Activated naive CD4-positive, alpha-beta T cell treated with Interleukin-2 at 50 U/mL for 16 hours (primary cell): ENCODE results near the gene HTR1E.
"Not testable (repeated sequence)": the region's sequence is repeated elsewhere in the genome, so short reads cannot be mapped to it uniquely, and the experiment has no call there.

ENCODE experiments used
- DNase-seq: peaks from one replicate; pipeline ENCODE4 v3.0.0-alpha.2; 2020

The HTR1E gene, protein sequence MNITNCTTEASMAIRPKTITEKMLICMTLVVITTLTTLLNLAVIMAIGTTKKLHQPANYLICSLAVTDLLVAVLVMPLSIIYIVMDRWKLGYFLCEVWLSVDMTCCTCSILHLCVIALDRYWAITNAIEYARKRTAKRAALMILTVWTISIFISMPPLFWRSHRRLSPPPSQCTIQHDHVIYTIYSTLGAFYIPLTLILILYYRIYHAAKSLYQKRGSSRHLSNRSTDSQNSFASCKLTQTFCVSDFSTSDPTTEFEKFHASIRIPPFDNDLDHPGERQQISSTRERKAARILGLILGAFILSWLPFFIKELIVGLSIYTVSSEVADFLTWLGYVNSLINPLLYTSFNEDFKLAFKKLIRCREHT

DNA sequence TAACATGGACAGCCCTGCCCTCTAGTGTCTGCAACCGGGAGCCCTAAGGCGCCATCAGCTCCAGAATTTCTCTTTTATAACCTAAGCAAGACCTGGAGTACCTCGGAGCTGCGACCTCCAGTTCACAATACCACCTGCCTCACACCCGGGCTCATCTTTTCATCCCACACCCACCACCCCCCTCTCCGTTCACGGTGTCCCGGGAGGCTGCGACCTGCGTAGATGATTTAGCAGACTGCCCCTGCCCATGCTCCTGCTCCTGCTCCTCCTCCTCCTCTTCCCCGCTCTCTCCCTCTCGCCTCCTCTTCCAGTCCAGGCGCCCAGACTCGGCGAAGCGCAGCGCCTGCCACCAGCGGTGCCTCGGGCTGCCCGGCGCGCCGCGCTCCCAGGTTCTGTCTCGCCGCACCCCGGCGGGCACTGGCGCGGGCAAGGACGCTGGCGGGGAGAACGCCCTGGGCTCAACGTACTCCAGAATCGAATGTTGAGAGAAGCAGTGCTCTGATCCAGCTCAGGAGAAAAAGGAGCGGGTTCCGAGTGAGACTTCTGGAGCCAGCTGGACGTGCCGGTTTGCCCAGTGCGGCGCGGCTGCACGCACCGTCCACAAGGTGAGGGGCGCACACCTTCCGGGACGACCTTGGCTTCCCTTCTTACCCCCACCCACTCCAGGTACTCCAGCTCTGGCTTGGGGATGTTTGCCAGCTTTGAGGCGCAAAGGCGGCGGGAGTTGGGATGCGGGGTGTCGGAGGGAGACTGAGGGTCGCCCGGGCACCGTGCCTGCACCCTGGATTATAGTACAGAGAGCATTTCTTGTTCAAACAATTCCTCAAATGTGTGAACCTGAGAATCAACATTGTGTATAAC lies at the start of gene HTR1E:
Gene HTR1E (plus strand): TSS at position 310 of the 861 bp plus-strand sequence. CDS start 77,807 bp downstream, outside the sequence.
- no peak for DNase-seq

DNA sequence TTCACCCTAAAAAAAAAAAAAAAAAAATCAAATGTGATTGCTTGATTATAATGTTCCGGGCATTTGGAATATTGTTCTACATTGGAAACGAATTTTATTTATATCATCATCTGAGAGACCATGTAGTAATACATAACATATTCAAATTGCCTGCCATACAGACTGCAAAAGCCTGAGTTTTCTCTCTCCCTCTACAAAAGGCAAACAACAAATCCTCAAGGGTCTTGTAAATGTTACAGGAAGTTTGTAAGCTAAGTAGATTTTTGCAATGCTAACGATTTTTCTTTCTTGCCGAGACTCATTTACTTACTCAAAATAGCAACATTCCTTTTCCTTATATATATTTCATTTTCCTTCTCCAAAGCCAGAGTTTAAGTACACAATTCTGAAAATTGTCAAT lies 49.0 kb upstream of the HTR1E start:
- DNase-seq = no peak

DNA sequence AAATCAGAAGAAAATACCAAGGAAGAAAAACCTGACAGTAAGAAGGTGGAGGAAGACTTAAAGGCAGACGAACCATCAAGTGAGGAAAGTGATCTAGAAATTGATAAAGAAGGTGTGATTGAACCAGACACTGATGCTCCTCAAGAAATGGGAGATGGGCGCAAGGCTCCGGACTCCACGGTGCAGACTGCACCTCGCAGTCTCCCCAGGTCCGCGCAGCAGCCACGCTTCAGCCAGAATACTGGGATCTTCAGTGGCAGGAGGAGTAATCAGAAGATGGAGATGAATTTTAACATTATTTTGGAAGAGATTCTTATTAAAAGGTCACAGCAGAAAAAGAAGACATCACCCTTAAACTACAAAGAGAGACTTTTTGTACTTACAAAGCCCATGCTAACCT lies 40.1 kb upstream of the HTR1E start:
- not testable (repeated sequence) for DNase-seq

DNA sequence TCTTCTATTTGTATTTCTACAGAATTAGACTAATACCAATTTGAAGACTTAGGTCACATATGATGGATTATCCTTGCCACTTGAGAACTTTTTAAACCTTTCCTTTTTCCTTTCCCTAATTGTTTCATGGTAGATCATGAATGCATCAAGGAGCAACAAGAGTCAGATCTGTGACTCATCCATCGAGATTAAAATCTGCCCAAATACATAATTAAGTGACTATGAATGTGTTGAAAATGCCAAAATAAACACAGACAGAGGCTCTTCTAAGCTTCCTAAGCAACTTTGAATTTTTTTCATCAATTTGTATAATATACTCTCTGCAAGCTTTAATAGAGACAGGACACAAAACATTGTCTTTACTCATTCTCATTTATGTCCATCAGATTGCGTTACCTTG lies 23.5 kb upstream of the HTR1E start:
- DNase-seq = no peak

DNA sequence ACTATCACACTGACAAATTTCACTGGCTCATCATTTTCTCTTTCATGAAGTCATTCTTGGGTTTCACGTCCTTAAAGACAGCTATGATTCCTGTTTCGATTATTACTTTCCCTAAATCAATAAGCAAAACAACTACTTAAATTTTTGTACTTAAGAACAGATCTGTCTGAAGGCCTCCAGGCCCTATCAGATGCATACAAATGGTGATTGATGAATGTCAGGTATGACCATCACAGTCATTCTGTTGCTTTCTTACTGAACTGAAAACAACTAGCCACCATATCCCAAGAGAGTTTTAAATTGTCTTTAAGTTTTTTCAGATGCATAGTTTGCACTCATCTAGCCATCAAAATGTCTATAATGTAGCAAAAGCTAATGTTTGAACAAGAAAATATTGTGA lies 20.9 kb upstream of the HTR1E start:
- DNase-seq = no peak

DNA sequence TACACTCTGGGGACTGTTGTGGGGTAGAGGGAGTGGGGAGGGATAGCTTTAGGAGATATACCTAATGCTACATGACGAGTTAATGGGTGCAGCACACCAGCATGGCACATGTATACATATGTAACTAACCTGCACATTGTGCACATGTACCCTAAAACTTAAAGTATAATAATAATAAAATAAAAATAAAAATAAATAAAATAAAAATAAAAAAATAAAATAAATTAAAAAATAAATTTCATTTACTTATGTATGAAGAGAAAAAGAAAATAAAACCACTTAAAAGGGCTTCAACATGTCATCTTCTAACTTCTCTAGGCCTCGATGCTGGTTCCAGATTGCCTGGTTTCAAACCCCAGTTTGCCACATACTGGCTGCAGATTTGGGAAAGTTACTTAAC lies 10.2 kb upstream of the HTR1E start:
- DNase-seq = not testable (repeated sequence)

DNA sequence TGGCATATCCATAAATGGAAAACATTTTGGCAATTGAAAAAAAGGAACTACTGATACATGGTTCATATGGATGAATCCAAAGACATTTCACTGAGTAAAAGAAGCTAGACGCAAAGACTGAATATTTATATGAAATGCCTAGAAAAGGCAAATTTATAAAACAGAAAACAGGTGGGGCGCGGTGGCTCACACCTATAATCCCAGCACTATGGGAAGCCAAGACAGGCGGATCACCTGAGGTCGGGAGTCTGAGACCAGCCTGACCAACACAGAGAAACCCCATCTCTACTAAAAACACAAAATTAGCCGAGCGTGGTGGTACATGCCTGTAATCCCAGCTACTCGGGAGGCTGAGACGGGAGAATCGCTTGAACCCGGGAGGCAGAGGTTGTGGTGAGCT lies 9.5 kb upstream of the HTR1E start:
- DNase-seq = not testable (repeated sequence)

DNA sequence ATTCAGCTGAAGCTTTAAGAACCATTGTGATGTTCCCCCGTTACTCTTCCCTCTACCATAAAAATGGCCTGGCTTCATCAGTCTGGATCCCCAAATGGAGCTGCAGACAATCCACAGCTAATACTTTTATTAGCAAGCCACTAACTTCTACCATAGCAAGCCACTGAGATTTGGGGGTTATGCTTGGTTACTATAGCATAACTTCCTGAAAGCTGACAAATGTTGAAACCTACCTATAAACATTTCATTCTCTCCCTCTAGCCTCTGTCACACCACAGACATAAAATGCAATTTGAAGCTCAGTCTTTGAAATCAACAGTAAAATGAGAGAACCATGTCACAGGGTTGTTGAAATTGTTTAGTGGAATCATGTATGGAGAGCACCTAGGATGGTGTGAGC lies 3.0 kb upstream of the HTR1E start:
- no peak for DNase-seq

DNA sequence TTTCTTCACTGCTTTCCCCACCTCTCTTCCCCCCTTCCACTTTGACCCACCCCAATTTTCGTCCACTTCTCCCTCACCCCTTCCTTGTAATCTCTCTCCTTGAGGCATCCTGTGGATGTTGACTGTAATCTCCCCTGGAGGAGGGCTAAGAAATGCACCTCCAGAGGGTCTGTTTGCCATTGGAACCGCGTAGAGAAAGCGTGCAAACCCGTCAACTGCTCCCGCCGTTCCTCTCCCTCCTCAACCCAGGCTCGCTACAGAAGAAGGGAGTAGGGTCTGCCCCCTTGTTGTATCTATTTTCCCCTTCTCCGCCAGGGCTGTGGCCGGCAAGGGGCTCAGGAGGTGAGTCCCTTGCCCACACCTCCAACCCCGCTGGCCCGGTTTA lies 502 bp upstream of the HTR1E start:
- no peak for DNase-seq

DNA sequence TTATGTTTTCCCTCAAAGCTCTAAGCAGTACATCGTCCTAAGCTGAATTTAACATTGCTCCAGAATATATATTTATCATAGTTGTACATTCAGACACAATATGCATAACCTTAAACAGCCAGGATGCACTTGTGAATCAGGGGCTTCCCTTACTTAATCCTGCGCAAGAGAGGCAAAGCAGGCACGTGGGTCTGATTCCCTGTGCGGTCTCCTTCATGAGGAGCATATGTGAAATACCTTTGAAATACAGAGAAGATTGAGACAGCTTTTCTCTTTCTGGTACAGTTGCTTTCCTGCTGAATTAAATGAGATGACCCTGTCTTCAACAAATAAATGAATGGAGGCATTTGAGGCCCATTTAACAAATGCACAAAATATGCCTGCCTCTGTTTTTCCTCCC lies 1.5 kb downstream of the HTR1E start:
- DNase-seq = no peak

DNA sequence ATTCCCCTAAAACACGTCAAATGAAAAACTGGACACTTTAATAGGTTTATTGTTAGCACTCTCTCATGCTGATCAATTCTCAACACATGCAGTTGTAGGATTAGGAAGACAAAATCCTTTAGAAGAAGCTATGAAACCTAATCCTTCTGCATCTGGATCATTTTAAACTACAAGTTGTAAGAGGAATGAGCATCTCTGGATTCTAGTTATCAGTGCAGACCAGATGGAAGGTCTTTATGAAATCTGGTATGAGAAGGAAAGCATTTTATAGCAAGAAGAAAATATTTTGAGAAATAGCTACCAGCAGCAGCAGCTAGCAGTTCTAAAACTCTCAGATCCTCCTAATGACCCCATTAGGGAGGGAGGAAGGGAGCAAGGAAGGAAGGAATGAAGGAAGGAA lies 4.1 kb downstream of the HTR1E start:
- no peak for DNase-seq

DNA sequence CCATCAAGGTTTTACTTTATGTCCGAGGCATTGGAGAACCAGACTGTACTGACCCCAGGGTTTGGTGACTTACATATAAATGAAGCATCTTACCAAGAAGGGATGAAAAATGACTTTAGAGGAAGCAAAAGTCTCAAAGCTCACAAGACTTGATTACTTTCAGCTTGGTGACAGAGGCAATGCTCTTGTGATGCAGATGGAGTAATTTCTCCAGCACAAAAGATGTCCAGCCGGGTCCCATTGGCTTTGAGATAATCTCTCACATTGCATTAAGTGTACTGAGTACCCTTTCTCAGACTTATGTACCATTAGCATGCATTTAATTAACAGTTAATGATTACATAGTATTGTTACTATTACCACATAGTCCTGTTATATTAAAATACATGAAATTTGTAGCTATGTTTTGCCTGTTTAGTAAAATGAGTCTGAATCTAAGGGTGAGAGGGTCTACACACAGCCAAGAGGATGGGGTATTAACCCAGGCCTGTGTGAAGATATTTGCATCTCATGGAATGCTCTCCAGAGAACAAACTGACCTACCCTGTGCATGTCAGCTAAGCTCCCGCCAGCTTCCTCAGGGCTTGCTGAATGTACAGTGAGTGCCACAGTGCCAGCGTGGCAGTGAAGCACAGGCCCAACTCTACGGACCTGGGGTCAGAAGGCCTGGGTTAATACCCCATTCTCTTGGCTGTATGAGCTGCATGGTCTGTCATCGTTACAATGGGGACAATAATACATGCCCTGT lies 5.6 kb downstream of the HTR1E start:
- DNase-seq = no peak

DNA sequence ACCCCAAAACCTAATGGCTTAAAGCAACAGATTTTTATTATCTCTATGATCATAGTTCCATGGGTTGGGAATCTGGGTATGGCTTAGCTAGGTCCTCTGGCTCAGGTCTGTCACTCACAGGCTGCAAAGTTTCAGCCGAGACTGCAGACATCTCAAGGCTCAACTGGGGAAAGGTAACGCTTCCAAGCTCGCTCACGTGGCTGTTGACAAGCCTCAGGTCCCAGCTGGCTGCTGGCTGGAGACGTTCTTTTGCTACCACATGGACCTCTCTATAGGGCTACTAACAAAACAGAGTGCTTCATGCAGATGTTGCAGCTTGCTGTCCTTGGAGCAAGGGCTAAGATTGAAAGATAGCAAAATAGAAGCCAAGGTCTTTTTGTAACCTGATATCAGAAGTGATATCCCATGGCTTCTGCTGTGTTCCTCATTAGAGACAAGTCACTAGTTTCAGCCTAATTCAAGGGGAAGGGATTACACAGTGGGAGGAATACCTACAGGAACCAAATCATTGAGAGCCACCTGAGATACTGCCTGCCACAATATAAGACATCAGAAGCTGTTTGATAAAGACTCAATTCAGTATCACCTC lies 6.6 kb downstream of the HTR1E start:
- DNase-seq = no peak

DNA sequence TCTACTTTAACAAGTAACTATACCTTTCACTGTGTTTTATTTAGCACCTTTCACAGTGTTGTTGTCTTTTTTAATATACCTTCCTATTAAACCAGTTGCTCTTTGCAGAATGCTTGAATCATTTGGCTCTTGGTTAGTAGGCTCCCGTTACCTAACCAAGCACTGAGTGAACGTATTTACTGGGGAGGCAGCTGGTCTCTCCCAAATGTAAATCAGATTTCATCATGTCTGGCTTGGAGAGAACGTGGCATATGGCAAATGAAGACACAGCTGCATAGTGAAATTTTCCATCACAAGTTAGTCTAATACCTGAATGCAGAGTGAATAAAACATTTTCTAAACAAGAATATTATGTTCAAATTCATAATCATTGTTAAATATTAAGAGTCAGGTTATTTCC lies 12.4 kb downstream of the HTR1E start:
- DNase-seq = no peak

DNA sequence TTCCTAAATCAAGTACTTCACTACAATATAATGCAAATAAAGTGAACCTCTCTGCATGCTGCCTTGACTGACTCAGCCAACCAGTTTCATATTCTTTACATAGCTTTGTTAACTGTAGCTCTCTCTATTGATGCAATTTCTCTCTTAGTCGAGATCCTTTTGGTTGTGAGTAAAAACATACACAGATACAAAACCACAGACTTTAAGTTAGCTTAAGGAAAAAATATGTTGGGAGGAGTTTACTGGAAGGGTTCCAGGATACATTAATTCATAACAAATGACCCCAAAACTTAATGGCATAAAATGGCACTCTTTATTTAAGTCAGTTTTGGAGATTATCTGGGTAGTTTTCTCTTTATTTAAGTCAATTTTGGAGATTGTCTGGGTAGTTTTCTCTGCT lies 15.7 kb downstream of the HTR1E start:
- no peak for DNase-seq

DNA sequence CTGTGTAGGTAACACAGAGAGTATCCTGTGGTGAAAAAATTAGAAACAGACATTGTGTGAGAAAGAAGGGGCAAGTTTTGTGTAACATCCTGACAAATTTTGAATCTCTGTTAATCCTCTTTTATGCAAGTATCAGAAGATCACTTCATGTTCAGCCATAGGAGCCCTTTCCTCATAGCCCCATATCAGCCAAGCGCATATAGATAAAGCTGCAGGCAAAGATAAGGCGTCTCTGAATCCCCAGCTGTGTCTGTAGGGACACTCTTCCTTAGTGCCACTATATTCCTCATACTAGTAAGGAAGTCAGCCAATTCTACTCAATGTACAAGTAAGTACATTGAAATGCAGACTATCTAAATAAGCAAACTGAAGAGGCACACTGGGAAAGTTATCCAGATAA lies 22.3 kb downstream of the HTR1E start:
- DNase-seq = no peak

DNA sequence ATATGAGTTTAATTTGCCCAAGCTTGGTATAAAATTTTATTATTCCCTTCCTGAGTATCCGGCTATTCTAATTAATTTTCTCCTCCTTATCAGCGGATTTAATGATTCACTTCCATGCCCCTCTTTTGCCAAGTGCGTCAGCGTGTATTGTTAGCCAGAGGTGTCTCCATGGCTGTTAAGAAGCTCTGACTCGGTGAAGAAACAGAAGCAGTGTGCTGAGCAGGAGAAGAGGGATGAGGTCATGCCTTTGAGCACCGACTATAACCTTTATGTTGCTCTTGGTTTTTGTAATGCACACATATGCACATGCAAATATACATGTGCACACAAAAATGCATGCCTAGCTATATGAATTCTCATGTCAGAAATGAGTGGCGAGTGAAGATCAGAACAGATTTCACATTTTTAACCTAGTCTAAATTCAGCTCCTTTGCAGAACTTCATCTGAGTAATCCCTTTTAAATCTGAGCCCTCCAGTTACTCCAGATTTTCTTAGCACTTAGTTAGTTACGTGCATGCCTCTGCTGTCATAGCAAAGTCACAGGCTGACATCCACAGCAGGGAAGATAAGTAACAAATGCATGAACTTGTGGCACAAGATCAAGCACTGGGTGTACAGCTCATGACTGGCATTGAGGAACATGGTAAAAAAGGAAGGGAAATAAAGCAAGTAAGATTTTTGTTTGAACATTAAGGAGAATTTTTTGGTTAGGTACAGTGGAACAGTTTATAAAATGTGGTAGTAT lies 24.3 kb downstream of the HTR1E start:
- DNase-seq = no peak

DNA sequence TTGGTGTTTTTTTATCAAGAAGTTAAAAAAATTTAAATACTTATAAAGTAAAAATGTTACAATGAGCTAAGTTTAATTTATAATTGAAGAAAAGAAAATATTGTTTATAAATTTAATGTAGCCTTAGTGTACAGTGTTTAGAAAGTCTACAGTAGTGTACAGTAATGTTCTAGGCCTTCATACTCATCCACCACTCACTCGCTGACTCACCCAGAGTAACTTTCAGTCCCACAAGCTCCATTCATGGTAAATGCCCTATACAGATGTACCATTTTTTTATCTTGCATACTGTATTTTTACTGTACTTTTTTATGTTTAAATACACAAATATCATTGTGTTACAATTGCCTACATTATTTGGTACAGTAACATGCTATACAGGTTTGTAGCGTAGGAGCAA lies 26.0 kb downstream of the HTR1E start:
- no peak for DNase-seq

DNA sequence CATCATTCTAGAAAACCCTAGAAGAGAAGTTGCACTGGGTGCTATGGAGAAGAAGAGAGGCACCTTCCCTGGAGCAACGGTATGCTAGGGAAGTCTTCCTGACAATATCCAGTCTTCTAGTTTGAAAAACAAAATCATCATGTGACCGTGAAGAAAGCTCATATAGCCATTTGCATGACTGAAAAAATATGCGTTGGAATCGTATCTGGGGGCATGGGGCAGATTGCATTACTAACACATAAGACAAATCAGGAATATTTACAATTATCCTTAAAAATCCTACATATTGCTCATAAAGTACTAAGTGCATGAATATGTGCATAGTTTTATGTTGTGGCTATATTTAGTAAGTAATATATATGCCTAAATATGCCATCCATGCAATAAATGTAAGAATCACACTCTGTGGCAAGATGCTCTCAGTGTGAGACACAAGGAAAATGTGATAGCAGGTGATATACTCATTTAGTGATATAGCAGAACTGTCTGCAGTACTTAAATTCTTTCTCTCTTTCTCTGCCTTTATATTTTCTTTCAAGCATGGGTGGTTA lies 26.8 kb downstream of the HTR1E start:
- DNase-seq = no peak

DNA sequence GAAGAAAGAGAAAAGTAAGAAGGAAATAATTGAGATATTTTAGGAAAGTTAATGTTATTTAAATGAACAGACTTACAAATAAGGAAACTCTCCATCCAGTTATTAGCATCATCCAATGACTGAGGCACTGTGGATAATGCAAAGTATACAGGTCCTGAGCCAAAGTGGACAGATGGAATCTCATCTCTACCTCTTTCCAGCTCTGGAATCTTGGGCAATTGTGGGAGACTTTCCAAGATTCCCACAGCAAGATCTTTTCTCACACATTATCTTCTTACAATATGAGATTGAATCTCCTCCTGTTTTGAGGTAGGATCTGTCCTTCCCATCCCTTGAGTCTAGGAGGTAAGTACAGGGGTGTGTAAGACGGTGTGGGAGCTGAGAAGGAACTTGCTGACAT lies 28.9 kb downstream of the HTR1E start:
- DNase-seq = no peak

DNA sequence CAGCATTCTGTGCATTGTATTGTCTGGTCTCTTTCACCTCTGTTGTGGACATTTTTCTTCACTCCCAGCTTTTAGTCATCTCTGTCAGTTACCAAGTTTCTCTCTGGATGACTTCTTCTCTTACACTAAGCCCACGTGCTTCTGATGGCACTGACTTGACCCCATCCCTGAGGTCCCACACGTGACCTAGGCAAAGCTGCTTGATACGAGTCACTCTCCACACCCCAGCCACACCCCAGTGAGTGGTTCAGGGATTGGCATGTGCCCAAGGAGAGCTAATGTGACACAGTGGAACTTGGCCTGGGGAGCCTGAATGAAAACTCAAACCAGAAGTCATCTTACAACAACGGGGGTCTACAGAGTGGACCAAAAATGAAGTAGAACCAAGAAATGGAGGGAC lies 32.2 kb downstream of the HTR1E start:
- DNase-seq = no peak

DNA sequence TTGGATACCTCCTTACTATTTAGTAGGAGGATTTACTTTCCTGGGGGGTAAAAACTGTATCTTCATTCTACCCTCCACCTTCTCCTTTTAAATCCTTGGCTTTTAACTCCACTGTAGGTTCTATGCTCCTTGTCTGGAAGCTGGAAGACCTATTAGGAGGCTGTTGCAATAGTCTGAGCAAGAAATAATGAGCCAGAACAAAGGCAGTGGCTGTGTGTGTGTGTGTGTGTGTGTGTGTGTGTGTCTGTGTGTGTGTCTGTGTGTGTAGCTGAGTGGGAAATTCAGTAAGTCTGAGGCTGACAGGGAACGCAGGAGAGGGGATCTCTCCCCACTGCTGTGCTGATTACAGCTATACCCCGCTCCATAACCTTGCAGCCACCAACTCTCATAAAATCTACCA lies 35.8 kb downstream of the HTR1E start:
- no peak for DNase-seq
